HG03520 (cell line): ENCODE measurements around the gene TMPRSS9.
"Not testable (repeated sequence)": the region's sequence is repeated elsewhere in the genome, so short reads cannot be mapped to it uniquely, and the experiment has no call there.

Source experiments
- ATAC-seq: cut with Tn5 transposase; IDR thresholded peaks from one replicate; pipeline ENCODE4 v1.9.1; 2021; ENCODE audit warnings: mild to moderate bottlenecking, moderate library complexity; ENCODE audit not compliant: unreplicated experiment

TMPRSS9 gene

GRCh38 chr19:2387367-2388288 lies 27.6 kb downstream of the TMPRSS9 start:
- ATAC-seq = no peak

GRCh38 chr19:2389594-2389993 lies 29.5 kb downstream of the TMPRSS9 start:
- ATAC-seq = no peak

- ATAC-seq = no peak
These were observed 31.2 kb downstream of the TMPRSS9 start for GRCh38 chr19:2391118-2391725.

- ATAC-seq = no peak
These were observed 32.3 kb downstream of the TMPRSS9 start for GRCh38 chr19:2392366-2392765.

- not testable (repeated sequence) for ATAC-seq
These were observed 32.8 kb downstream of the TMPRSS9 start for GRCh38 chr19:2392899-2393298.

- peak; percentile 12 for ATAC-seq
These were observed 34.0 kb downstream of the TMPRSS9 start for GRCh38 chr19:2394054-2394441.

GRCh38 chr19:2394442-2395292 lies 34.6 kb downstream of the TMPRSS9 start:
- ATAC-seq = peak; percentile 54

- ATAC-seq = not testable (repeated sequence)
These were observed 35.3 kb downstream of the TMPRSS9 start for GRCh38 chr19:2395293-2395829.

- not testable (repeated sequence) for ATAC-seq
These were observed 37.1 kb downstream of the TMPRSS9 start for GRCh38 chr19:2397173-2397572.

- no peak for ATAC-seq
These were observed 38.8 kb downstream of the TMPRSS9 start for GRCh38 chr19:2398735-2399305.

- no peak for ATAC-seq
These were observed 39.5 kb downstream of the TMPRSS9 start for GRCh38 chr19:2399582-2399981.

GRCh38 chr19:2408247-2408646 lies 48.2 kb downstream of the TMPRSS9 start:
- no peak for ATAC-seq

- ATAC-seq = no peak
These were observed 49.4 kb downstream of the TMPRSS9 start for GRCh38 chr19:2409352-2409912.

GRCh38 chr19:2410023-2410422 lies 50.0 kb downstream of the TMPRSS9 start:
- no peak for ATAC-seq

GRCh38 chr19:2411709-2412108 lies 51.6 kb downstream of the TMPRSS9 start:
- ATAC-seq = no peak

- no peak for ATAC-seq
These were observed 52.4 kb downstream of the TMPRSS9 start for GRCh38 chr19:2412449-2412848.

- no peak for ATAC-seq
These were observed 53.1 kb downstream of the TMPRSS9 start for GRCh38 chr19:2413159-2413558.

- no peak for ATAC-seq
These were observed 53.6 kb downstream of the TMPRSS9 start for GRCh38 chr19:2413629-2414028.

GRCh38 chr19:2415281-2415972 lies 55.4 kb downstream of the TMPRSS9 start:
- no peak for ATAC-seq

GRCh38 chr19:2415973-2416319 lies 55.9 kb downstream of the TMPRSS9 start:
- ATAC-seq = no peak
